Measurements from ENCODE around the gene SUPT7L.

DNA sequence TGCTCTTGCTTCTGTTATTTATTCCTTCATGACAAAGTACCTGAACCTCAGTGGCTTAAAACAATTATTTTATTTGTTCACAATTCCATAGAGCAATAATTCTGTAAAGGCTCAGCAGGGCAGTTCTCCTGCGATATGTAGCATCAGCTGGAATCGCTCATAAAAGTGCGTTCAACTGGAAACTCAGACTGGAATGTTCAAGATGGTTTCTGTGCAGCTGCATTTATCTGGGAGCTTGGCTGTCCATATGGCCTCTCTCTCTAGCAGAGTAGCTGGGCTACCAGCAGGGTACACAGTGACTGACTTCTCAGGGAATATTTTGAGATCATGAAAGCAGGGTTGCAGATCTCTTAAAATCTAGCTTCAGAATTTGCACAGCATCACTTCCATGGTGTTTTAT lies 48.1 kb downstream of the SUPT7L start:
- TF ChIP-seq ZFP3 (CRISPR knock-in tag; IDR thresholded peaks at IDR 0.05) (no peak), BACH2 (CRISPR knock-in tag; IDR thresholded peaks at IDR 0.05; ENCODE audit: borderline replicate concordance) (no peak), ARNTL (CRISPR knock-in tag; IDR thresholded peaks at IDR 0.05; ENCODE audit: borderline replicate concordance, low read depth) (no peak)
- TF ChIP-seq, protein P1, sequence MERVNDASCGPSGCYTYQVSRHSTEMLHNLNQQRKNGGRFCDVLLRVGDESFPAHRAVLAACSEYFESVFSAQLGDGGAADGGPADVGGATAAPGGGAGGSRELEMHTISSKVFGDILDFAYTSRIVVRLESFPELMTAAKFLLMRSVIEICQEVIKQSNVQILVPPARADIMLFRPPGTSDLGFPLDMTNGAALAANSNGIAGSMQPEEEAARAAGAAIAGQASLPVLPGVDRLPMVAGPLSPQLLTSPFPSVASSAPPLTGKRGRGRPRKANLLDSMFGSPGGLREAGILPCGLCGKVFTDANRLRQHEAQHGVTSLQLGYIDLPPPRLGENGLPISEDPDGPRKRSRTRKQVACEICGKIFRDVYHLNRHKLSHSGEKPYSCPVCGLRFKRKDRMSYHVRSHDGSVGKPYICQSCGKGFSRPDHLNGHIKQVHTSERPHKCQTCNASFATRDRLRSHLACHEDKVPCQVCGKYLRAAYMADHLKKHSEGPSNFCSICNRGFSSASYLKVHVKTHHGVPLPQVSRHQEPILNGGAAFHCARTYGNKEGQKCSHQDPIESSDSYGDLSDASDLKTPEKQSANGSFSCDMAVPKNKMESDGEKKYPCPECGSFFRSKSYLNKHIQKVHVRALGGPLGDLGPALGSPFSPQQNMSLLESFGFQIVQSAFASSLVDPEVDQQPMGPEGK (CRISPR knock-in tag; IDR thresholded peaks at IDR 0.05; ENCODE audit: borderline replicate concordance), result no peak
- TF ChIP-seq, protein P2, sequence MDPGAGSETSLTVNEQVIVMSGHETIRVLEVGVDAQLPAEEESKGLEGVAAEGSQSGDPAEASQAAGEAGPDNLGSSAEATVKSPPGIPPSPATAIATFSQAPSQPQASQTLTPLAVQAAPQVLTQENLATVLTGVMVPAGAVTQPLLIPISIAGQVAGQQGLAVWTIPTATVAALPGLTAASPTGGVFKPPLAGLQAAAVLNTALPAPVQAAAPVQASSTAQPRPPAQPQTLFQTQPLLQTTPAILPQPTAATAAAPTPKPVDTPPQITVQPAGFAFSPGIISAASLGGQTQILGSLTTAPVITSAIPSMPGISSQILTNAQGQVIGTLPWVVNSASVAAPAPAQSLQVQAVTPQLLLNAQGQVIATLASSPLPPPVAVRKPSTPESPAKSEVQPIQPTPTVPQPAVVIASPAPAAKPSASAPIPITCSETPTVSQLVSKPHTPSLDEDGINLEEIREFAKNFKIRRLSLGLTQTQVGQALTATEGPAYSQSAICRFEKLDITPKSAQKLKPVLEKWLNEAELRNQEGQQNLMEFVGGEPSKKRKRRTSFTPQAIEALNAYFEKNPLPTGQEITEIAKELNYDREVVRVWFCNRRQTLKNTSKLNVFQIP (CRISPR knock-in tag; IDR thresholded peaks at IDR 0.05; ENCODE audit: borderline replicate concordance, low read depth), result no peak

Measured in SK-N-SH treated with all-trans-retinoic acid at 6 μM for 48 hours (cell line).